Erythroblast (primary cell): ENCODE results near the gene AGBL4.

Experiments
- GATA1 ChIP-seq: IDR thresholded peaks from 2 replicates; pipeline ENCODE4 v1.6.1; 2011; ENCODE audit warnings: low read depth, mild to moderate bottlenecking, control low read depth, low read length, moderate library complexity
- POLR2A ChIP-seq: IDR thresholded peaks from 2 replicates; pipeline ENCODE4 v1.6.1; 2011; ENCODE audit warnings: mild to moderate bottlenecking, low read length

- TF ChIP-seq POLR2A: no peak
- no peak for TF ChIP-seq GATA1
Observed at GRCh38 chr1:49842596-49842995, 181.2 kb downstream of the AGBL4 start.
